ENCODE results near the gene CCDC78. TPM values are rescaled to one million over a fixed set of nuclear protein-coding genes. Genes with fewer than 3 reads are reported as not detected.

The CCDC78 gene
- total RNA-seq, 1 experiment from 2014 or later = 20.2 TPM

DNA sequence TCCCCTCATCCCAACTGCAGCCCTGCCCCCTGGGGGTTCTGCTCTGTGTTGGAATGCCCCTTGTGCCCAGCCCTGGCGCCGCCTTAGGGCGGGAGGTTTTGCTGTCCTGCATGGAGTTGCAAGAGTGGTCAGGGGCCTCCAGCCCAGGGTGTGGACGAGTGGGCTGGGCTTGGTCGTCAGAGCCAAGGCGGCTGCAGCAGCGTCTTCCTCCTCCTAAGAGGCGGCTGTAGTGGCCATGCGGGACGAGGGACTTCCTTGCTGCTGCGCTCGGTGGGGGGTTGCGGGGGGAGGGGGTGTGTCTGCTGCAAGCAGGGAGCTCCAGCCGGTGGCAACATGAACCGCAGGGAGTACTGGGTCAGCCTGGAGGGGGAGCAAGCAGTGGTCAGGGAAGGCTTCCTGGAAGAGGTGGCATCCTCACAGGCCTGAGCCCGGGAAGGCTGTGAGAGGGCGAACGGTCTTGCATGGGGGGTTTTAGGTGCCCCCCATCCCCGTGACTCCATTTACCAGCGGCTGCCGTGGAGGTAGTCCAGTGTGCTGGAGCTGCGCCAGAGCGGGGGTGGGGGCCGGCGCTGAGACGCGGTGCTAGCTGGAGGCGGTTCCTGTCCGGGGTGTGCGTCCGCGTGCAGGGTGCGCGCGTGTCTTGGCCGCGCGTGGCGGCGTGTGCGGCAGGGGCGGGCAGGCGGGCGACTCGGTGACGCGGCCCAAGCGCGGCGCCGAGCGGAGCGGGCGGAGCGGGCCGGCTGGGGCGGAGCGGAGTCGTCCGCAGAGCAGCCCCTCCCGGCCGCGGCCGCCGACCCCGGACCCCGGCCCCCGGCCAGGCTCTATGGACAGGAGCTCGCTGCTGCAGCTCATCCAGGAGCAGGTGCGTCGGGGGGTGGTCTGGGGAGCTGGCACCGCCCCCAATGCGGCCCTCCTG lies 51.0 kb downstream of the CCDC78 start, which contains the start of gene RHBDL1 (continued):
- TF ChIP-seq, protein P1, sequence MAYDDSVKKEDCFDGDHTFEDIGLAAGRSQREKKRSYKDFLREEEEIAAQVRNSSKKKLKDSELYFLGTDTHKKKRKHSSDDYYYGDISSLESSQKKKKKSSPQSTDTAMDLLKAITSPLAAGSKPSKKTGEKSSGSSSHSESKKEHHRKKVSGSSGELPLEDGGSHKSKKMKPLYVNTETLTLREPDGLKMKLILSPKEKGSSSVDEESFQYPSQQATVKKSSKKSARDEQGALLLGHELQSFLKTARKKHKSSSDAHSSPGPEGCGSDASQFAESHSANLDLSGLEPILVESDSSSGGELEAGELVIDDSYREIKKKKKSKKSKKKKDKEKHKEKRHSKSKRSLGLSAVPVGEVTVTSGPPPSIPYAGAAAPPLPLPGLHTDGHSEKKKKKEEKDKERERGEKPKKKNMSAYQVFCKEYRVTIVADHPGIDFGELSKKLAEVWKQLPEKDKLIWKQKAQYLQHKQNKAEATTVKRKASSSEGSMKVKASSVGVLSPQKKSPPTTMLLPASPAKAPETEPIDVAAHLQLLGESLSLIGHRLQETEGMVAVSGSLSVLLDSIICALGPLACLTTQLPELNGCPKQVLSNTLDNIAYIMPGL (CRISPR knock-in tag; IDR thresholded peaks at IDR 0.05) = peak; percentile 77; the same call in 1 of the 2 replicates
- TF ChIP-seq, protein P2, sequence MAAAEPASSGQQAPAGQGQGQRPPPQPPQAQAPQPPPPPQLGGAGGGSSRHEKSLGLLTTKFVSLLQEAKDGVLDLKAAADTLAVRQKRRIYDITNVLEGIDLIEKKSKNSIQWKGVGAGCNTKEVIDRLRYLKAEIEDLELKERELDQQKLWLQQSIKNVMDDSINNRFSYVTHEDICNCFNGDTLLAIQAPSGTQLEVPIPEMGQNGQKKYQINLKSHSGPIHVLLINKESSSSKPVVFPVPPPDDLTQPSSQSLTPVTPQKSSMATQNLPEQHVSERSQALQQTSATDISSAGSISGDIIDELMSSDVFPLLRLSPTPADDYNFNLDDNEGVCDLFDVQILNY (CRISPR knock-in tag; IDR thresholded peaks at IDR 0.05) = no peak
- TF ChIP-seq FOXP1 (CRISPR knock-in tag; IDR thresholded peaks at IDR 0.05; ENCODE audit: borderline replicate concordance) (peak; percentile 59), FOXK1 (CRISPR knock-in tag; IDR thresholded peaks at IDR 0.05) (0 out of 2 replicates have a peak, but pooled peaks have one; percentile 33), TCF7 (CRISPR knock-in tag; IDR thresholded peaks at IDR 0.05; ENCODE audit: low read depth) (no peak), NR2C2 (CRISPR knock-in tag; IDR thresholded peaks at IDR 0.05) (no peak), EMX1 (CRISPR knock-in tag; IDR thresholded peaks at IDR 0.05) (no peak), PRRX2 (CRISPR knock-in tag; IDR thresholded peaks at IDR 0.05) (peak; percentile 71; the same call in 1 of the 2 replicates), NFE2L1 (CRISPR knock-in tag; IDR thresholded peaks at IDR 0.05) (no peak), ZNF219 (CRISPR knock-in tag; IDR thresholded peaks at IDR 0.05; ENCODE audit: borderline replicate concordance) (no peak), CREB1 (CRISPR knock-in tag; IDR thresholded peaks at IDR 0.05) (no peak), ZNF317 (CRISPR knock-in tag; IDR thresholded peaks at IDR 0.05; ENCODE audit: borderline replicate concordance, low read depth) (no peak), ETV6 (CRISPR knock-in tag; IDR thresholded peaks at IDR 0.05) (no peak), TP53 (CRISPR knock-in tag; IDR thresholded peaks at IDR 0.05) (no peak), RELA (CRISPR knock-in tag; IDR thresholded peaks at IDR 0.05; ENCODE audit: borderline replicate concordance) (no peak), MXD4 (CRISPR knock-in tag; IDR thresholded peaks at IDR 0.05; ENCODE audit: borderline replicate concordance) (no peak)
- TF ChIP-seq, protein P3, sequence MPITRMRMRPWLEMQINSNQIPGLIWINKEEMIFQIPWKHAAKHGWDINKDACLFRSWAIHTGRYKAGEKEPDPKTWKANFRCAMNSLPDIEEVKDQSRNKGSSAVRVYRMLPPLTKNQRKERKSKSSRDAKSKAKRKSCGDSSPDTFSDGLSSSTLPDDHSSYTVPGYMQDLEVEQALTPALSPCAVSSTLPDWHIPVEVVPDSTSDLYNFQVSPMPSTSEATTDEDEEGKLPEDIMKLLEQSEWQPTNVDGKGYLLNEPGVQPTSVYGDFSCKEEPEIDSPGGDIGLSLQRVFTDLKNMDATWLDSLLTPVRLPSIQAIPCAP (CRISPR knock-in tag; IDR thresholded peaks at IDR 0.05) = 0 out of 2 replicates have a peak, but pooled peaks have one; percentile 17
- TF ChIP-seq, protein P4, sequence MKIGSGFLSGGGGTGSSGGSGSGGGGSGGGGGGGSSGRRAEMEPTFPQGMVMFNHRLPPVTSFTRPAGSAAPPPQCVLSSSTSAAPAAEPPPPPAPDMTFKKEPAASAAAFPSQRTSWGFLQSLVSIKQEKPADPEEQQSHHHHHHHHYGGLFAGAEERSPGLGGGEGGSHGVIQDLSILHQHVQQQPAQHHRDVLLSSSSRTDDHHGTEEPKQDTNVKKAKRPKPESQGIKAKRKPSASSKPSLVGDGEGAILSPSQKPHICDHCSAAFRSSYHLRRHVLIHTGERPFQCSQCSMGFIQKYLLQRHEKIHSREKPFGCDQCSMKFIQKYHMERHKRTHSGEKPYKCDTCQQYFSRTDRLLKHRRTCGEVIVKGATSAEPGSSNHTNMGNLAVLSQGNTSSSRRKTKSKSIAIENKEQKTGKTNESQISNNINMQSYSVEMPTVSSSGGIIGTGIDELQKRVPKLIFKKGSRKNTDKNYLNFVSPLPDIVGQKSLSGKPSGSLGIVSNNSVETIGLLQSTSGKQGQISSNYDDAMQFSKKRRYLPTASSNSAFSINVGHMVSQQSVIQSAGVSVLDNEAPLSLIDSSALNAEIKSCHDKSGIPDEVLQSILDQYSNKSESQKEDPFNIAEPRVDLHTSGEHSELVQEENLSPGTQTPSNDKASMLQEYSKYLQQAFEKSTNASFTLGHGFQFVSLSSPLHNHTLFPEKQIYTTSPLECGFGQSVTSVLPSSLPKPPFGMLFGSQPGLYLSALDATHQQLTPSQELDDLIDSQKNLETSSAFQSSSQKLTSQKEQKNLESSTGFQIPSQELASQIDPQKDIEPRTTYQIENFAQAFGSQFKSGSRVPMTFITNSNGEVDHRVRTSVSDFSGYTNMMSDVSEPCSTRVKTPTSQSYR (CRISPR knock-in tag; IDR thresholded peaks at IDR 0.05) = peak; percentile 81; the same call in 1 of the 2 replicates
- TF ChIP-seq, protein P5, sequence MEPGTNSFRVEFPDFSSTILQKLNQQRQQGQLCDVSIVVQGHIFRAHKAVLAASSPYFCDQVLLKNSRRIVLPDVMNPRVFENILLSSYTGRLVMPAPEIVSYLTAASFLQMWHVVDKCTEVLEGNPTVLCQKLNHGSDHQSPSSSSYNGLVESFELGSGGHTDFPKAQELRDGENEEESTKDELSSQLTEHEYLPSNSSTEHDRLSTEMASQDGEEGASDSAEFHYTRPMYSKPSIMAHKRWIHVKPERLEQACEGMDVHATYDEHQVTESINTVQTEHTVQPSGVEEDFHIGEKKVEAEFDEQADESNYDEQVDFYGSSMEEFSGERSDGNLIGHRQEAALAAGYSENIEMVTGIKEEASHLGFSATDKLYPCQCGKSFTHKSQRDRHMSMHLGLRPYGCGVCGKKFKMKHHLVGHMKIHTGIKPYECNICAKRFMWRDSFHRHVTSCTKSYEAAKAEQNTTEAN (CRISPR knock-in tag; IDR thresholded peaks at IDR 0.05) = no peak
- TF ChIP-seq, protein P6, sequence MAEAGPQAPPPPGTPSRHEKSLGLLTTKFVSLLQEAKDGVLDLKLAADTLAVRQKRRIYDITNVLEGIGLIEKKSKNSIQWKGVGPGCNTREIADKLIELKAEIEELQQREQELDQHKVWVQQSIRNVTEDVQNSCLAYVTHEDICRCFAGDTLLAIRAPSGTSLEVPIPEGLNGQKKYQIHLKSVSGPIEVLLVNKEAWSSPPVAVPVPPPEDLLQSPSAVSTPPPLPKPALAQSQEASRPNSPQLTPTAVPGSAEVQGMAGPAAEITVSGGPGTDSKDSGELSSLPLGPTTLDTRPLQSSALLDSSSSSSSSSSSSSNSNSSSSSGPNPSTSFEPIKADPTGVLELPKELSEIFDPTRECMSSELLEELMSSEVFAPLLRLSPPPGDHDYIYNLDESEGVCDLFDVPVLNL (CRISPR knock-in tag; IDR thresholded peaks at IDR 0.05; ENCODE audit: borderline replicate concordance, low read depth) = no peak
- TF ChIP-seq, protein P7, sequence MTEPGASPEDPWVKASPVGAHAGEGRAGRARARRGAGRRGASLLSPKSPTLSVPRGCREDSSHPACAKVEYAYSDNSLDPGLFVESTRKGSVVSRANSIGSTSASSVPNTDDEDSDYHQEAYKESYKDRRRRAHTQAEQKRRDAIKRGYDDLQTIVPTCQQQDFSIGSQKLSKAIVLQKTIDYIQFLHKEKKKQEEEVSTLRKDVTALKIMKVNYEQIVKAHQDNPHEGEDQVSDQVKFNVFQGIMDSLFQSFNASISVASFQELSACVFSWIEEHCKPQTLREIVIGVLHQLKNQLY (CRISPR knock-in tag; IDR thresholded peaks at IDR 0.05) = no peak
- TF ChIP-seq, protein P8, sequence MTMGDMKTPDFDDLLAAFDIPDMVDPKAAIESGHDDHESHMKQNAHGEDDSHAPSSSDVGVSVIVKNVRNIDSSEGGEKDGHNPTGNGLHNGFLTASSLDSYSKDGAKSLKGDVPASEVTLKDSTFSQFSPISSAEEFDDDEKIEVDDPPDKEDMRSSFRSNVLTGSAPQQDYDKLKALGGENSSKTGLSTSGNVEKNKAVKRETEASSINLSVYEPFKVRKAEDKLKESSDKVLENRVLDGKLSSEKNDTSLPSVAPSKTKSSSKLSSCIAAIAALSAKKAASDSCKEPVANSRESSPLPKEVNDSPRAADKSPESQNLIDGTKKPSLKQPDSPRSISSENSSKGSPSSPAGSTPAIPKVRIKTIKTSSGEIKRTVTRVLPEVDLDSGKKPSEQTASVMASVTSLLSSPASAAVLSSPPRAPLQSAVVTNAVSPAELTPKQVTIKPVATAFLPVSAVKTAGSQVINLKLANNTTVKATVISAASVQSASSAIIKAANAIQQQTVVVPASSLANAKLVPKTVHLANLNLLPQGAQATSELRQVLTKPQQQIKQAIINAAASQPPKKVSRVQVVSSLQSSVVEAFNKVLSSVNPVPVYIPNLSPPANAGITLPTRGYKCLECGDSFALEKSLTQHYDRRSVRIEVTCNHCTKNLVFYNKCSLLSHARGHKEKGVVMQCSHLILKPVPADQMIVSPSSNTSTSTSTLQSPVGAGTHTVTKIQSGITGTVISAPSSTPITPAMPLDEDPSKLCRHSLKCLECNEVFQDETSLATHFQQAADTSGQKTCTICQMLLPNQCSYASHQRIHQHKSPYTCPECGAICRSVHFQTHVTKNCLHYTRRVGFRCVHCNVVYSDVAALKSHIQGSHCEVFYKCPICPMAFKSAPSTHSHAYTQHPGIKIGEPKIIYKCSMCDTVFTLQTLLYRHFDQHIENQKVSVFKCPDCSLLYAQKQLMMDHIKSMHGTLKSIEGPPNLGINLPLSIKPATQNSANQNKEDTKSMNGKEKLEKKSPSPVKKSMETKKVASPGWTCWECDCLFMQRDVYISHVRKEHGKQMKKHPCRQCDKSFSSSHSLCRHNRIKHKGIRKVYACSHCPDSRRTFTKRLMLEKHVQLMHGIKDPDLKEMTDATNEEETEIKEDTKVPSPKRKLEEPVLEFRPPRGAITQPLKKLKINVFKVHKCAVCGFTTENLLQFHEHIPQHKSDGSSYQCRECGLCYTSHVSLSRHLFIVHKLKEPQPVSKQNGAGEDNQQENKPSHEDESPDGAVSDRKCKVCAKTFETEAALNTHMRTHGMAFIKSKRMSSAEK (CRISPR knock-in tag; IDR thresholded peaks at IDR 0.05; ENCODE audit: borderline replicate concordance) = no peak
- TF ChIP-seq, protein P9, sequence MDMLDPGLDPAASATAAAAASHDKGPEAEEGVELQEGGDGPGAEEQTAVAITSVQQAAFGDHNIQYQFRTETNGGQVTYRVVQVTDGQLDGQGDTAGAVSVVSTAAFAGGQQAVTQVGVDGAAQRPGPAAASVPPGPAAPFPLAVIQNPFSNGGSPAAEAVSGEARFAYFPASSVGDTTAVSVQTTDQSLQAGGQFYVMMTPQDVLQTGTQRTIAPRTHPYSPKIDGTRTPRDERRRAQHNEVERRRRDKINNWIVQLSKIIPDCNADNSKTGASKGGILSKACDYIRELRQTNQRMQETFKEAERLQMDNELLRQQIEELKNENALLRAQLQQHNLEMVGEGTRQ (CRISPR knock-in tag; IDR thresholded peaks at IDR 0.05) = no peak

Measured in WTC11 (cell line).